GM23248 (cell line): Measurements from ENCODE around the gene FOXK1.

Source experiments
- EZH2 ChIP-seq: fragments of 200-600 bp; sonication (generic); IDR thresholded peaks from 2 replicates; pipeline ENCODE4 v1.6.1; 2018; ENCODE audit warnings: antibody characterized with exemption, mild to moderate bottlenecking; ENCODE audit not compliant: insufficient read depth, poor library complexity, severe bottlenecking
- EZH2phosphoT487 ChIP-seq: fragments of 200-600 bp; sonication (generic); IDR thresholded peaks from 2 replicates; pipeline ENCODE4 v1.6.1; 2018; ENCODE audit warnings: antibody characterized with exemption, moderate library complexity, mild to moderate bottlenecking, low read depth; ENCODE audit not compliant: insufficient read depth

- TF ChIP-seq EZH2 (no peak), EZH2phosphoT487 (no peak)
Observed at GRCh38 chr7:4713183-4713784, 31.2 kb downstream of the FOXK1 start.
